HG02678 (cell line): Measurements from ENCODE around the gene PAX2.
"Not testable (repeated sequence)": the region's sequence is repeated elsewhere in the genome, so short reads cannot be mapped to it uniquely, and the experiment has no call there.

Experiments
- ATAC-seq: cut with Tn5 transposase; IDR thresholded peaks from one replicate; pipeline ENCODE4 v1.9.1; 2021; ENCODE audit warnings: mild to moderate bottlenecking, moderate library complexity; ENCODE audit not compliant: unreplicated experiment

PAX2 gene

DNA sequence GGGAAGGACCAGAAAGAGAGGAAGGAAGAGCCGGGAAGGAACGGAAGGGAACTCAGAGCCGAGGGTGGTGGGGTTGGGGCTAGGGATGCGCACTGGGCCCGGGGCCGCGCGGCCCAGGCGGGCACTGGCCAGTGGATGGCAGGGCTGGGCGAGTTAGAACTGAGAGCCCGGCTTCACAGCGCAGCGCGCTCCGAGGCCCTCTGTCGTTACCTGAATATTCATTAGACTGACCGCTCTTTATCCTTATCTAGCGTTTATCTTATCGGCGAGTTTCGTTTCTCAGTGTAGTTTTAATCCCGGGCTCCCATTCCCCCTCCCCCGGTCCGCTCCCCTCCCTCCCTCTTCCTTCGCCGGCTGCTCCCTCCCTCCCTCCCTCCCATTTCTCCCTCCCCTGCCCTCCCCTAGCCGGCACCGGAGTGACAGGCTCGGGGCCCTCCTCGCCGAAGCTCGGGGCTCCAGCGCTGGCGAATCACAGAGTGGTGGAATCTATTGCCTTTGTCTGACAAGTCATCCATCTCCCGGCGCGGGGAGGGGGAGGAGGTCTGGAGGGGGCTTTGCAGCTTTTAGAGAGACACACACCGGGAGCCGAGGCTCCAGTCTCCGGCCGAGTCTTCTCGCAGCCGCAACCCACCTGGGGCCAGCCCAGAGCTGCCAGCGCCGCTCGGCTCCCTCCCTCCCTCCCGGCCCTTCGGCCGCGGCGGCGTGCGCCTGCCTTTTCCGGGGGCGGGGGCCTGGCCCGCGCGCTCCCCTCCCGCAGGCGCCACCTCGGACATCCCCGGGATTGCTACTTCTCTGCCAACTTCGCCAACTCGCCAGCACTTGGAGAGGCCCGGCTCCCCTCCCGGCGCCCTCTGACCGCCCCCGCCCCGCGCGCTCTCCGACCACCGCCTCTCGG, at the start of gene PAX2:
Gene PAX2 (plus strand): TSS at position 596 of the 895 bp plus-strand sequence. CDS start 679 bp downstream, outside the sequence.
- ATAC-seq, result no peak

DNA sequence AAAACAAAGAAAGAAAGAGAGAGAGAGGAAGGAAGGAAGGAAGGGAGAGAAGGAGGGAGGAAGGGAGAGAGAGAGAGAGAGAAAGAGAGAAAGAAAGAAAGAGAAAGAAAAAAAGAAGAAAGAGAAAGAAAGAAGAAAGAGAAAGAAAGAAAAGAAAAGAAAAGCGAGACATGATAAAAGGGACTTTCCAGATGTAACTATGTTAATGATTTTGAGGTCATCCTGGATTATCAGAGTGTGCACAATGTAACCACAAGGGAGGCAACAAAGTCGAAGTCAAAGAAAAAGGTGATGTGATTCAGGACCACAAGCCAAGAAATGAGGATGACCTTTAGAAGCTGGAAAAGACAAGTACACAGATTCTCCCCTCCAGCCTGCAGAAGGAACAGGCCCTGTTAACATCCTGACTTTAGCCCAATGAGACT, 48.9 kb upstream of the PAX2 start:
- ATAC-seq, result no peak

DNA sequence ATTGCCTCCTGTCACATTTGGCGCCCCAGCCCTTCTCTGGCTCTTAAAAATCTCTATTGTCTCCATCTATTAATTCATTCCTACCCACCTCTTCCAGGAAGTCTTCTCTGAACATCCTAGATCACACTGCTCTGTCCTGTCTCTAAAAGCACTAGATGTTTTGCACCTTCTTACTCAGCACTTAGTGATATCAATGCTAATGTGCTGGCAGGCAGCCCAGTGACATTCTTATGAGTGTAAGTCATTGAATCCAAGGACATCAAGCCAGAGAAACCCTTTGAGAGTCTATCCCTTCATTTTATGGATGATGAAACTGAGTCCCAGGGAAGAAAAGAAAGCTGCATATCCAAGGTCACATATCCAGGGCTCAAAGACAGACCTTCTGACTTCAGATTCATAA, 48.3 kb upstream of the PAX2 start:
- no peak for ATAC-seq

DNA sequence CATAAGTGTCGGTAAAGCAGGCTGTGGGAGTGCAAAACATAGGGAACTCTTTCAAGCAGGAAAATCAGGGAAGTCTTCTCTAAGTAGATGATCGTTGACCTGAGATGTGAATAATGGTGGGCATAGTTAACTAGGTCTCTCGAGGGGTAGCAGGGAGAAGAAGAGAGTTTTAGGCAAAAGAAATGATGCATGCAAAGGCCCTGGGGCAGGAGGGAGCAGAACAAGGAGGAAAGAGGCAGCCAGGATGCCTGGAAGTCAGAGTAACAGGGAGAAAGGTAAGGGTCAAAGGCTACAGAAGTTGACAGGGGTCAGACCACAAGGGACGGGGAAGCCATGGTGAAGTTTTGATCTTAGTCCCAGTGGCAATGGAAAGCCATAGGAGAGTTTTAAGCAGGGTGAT, 47.8 kb upstream of the PAX2 start:
- no peak for ATAC-seq

DNA sequence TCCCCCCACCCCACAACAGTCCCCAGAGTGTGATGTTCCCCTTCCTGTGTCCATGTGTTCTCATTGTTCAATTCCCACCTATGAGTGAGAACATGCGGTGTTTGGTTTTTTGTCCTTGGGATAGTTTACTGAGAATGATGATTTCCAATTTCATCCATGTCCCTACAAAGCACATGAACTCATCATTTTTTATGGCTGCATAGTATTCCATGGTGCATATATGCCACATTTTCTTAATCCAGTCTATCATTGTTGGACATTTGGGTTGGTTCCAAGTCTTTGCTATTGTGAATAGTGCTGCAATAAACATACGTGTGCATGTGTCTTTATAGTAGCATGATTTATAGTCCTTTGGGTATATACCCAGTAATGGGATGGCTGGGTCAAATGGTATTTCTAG, 43.7 kb upstream of the PAX2 start:
- ATAC-seq, result not testable (repeated sequence)

DNA sequence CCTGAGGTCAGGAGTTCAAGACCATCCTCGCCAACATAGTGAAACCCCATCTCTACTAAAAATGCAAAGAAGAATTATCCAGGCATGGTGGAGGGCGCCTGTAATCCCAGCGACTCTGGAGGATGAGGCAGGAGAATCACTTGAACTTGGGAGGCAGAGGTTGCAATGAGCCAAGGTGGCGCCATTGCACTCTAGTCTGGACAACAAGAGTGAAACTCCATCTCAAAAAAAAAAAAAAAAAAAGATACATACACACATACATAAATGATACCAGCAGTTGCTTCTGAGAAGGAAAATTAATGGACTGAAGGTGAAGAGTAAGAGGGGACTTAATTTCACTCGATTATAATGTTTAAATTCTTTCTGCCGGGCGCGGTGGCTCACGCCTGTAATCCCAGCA, 40.2 kb upstream of the PAX2 start:
- no peak for ATAC-seq

DNA sequence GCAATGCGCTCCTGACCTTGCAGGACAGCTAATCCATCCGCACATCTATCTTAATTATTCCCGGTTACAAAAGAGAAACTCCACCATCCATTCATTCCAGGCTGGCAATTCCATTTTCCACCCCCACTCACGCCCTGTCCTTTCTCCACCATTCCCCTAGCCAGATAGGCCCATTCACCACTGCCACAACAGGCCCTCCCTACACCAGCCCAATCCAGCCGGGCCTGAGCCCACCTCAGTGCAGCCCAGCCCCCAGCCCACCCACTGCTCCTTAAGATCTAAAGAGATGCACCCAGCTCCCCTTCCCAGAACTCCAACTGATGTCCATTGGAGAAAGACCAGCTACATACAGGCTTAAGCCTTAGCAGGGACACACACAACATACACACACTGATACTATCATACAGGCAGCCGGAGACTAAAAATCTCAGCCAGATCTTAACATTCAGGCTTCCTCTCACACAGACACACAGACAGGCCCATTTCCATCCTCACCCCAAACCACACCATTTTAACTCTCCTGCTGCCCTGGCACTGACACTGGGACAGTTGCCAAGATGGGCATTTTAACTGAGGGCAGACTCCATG, 38.0 kb upstream of the PAX2 start:
- no peak for ATAC-seq

DNA sequence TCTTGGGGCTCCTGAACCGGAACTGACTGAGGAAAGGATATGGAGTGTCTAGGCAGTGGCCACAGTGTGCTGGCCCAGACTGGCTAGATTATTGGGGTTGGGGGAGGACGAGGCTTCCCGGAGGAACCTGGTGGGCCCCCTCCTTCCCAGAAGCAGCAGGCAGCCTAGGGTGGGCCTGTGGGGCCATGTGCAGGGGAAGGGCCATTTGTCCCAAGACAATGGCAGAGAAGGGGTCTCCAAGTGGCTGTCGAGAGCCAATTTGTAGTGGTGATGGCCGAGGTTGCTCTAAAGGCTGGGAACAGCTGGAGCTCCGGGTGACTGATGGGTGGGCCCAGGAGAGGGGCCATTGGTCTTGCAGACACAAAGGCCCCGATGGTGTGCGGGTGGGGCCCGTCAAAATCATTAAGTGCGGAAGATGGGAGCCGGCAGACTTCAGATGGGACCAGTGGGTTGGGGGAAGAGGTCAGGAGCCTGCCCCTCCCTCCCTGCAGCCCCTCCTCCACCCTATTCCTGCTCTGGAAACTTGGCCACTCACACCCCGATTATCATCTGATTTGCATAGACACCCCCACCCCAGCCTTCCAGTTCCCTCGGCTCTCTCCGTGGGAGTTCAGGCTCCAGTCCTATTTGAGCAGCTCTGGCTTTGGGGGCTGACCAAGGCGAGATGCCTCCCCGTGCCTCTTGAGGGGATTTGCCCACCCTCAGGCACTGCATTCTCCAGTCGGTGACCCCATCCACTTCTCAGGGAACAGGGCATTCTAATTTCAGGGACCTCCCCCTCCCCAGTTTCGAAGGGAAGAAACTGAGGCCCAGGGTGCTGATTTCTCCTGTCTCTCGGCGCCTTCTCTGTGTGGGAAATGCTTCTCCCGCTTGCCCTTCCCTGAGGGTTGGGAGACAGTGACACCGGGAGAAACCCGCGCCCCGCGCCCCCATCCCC, 36.0 kb upstream of the PAX2 start:
- no peak for ATAC-seq

DNA sequence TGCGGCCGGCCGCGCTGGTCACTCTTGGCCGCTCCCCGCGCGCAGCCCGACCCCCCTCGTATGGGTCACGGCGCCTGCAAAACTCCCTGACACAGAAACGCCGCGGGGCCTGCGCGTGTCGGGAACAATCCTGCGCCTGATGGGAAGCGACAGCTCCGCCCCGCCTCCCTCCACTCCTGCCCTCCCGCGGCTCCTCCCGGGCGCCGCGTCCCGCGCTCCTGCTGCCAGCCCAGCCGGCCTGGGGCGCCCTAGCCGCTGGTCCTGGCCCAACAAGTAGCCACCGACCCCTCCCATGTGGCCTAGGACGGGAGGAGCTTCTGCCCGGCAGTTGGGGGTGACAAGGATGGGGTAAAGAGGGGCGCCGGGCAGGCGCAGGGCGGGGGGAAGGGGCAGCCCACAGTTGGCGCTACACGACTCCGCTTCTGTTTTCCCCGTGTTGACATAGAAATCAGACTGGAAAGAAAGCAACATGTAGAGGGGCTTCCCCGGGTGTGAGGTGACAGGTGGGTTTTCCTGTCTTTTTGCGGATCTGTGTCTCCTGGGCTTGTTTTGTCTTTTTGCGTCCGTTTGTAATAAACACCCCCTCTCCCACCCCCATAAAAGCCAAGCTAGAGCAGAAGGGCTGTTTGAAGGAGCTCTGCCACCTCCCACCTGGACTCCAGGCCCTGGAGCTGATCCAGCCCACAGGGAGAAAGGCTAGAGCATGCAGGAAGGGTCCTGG, 35.1 kb upstream of the PAX2 start:
- no peak for ATAC-seq

DNA sequence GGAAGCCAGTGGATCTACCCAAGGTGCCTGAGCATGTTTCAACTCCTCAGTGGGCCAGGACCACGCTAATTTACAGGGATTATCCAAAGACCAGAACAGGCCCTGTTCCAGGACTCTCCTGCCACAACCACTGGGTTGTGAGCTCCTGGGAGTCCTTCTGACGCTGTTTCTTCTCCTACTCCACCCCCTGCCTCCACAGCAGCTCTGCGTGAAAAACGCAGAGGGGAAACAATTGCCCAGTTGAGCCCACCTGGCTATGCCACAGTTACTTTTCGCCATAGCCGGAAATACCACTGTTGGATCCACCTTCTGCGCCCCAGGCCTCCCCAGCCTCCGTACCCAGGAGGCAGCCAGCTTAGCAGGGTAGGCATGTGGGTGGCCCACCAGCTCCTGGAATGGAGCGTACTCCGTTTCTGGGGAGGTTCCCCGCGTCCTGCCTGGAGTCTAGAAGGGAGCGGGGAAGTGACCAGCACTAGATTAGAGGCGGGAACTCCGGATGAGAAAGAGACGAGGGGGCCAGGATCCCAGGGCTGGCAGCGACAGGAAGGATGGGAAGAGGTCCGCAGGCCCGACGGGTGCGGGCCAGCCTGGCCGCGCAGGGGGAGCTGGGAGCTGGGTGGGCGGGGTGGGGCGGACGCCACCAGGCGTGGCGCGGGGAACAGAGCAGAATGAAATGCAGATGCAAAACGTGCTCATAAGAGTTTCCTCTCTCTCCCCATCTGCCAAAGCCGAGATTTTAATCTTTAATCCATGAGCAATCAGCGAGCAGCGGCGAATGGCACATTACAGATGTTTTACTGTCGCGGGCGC, 32.1 kb upstream of the PAX2 start:
- ATAC-seq, result no peak

DNA sequence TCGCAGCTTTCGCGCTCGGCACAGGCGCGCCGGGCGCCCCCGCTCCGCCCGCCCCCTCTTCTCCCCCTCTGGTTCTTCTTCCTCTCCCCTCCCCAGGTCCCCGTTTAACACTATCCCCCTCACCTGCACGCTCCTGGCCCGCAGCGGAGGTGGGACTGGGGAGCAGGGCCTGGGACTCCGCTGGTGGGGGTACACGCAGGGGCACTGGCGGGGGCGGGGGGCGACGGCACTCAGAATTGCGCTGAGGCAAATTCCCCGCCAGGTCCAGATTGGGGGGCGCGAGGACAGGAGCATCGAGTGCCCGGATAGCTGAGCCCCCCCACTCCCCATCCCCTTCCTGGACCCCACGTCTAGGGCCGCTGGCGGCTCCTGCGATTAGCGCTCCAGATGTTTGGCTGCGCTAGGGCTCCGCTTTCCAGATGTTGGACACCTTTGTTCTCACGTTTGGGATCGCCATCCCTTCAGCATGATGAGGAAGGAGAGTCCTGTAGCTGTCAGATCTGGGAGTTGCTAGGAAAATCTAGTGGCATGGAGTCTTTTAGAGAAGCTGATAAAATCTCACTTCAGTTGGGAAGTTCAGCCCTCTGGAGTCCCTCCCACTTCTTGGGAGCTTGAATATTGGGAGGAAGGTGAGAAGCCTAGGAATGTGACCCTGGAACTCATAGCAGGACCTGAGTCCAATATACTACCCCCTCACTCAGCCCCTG, 31.4 kb upstream of the PAX2 start:
- no peak for ATAC-seq

DNA sequence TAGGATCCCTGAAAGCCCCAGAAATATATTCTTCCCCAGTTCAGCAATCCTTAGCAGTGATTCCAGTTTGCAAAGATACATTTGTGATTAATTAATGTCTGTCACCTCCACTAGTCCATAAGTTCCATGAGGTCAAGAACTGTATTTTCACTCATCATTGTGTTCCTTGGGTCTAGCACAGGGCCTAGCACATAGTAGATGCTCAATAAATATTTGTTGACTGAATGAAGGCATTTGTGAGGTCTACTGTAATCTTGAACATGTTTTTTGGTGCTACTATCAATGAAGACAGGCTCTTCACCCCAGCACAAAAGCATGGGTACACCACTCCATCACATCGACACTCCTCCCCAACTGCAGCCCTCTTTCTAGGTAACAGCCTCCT, 30.8 kb upstream of the PAX2 start:
- no peak for ATAC-seq

DNA sequence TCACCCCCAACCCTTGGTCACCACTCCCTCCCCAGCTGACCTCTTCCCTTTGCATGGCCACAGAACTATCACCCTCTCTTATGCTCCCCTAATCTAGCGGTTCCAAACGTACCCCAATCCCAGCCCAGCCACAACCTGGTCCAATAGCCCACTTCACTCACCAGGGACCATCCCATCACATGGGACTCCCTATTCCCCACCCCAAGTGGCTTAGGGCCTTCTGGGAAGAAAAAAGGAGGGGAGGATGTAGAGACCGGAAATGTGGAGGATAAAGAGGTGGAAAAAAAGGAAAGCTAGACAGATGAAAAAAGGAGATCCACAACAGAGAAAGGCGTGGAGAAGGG, 30.3 kb upstream of the PAX2 start:
- no peak for ATAC-seq

DNA sequence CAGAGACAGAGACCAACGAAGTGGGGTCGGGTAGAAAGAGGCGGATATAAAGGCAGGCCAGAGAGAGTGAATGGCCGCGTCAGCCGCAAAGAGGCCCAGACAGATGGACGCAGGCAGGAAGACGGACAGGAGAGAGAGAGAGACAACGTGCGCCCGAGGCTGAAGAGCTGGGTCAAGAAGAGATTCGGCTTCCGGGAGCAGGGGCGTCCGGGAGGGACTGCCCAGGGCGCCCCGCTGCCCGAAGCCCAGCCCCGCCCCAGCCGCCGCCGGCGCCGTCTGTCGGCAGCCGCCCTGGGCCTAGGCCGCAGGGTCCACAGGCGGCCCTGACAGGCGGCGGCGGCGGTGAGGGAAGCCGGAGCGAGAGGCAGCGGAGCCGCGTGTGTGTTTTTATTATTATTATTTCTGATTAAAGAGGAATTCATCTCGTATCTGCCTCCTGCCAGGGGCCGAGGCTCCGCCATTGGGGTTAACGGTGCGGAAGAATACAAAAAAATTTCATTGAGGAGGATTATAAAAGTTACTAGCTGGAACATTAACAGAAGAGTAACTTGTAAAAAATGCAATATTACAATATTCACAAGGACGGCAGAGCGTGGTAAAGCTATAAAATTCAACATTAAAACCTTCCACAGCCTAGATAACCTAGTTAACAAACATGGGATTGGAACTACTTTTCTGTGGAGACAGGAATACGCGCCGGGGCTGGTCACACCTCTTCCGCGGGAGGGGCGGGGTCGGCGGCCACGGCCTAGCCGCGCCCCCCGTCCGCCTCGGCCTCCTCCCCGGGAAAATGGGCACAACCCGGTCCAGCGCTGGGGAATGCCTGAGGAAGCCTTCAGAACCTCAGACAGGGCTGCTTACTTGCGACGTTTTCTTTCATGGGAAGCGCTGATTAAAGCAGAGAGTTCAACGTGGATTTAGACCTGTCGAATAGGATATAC, 29.7 kb upstream of the PAX2 start:
- no peak for ATAC-seq

DNA sequence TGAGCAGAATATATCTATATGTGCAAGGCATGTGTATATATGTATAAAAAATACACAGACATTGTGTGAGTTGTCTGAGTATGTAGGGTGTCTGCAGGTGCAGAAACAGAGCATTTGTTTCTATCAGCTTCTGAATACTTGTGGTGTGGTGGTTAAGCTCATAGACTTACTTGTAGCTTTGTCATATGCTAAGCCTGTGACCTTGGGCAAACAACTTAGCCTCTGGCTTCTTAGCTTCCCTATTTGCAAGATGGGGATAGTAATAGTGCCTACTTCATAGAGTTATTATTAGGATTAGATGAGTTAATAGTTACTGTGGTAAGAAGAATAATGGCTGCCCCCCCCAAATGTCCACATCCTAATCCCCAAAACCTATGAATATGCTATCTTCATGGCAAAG, 28.2 kb upstream of the PAX2 start:
- no peak for ATAC-seq

DNA sequence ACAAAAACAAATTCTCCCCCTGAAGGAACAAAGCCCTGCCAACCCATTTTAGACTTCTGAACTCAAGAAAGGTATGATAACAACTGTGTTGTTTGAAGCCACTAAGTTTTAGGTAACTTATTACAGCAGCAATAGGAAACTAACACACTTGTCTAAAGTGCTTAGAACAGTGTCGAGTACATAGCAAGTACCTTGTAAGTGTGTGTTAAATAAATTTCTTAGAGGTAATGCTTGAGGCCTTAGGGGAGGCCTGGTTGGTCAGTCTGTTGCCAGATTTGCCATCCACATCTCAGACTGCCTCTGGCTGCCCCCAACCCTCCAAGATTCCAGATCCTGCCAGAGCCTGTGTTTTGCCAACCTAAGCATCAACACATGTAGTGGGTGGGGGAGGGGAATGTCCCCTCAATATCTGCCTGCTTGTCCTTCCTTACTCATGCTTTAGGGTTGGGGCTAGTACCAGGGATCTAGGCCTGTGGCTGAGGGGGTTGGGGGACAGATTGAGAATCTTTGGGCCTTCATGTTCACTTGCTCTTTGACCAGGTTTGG, 27.1 kb upstream of the PAX2 start:
- ATAC-seq, result no peak

DNA sequence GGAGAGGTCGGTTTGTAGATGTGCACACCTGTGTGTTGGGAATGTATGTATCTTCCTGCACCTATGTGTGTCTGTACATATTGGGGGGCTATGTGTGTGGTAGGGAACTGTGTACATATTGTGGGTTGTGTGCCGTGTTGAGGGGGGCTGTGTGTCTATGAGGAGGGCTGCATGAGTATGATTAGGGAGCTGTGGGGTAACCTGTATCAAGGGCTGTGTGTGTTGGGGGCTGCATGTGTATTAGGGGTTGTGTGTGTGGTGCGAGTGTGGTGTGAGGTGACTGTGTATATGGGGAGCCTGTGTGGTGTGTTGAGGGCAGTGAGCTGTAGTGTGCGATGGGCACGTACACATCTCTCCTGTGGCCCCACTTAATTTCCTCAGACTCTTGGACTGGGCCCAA, 22.2 kb upstream of the PAX2 start:
- no peak for ATAC-seq
